ENCODE data around the gene STARD8. TPM values are rescaled to one million over a fixed set of nuclear protein-coding genes. Genes with fewer than 3 reads are reported as not detected.
"Not testable (repeated sequence)": the region's sequence is repeated elsewhere in the genome, so short reads cannot be mapped to it uniquely, and the experiment has no call there.

The STARD8 gene
- total RNA-seq, 1 donor, result 2.0 TPM

DNA sequence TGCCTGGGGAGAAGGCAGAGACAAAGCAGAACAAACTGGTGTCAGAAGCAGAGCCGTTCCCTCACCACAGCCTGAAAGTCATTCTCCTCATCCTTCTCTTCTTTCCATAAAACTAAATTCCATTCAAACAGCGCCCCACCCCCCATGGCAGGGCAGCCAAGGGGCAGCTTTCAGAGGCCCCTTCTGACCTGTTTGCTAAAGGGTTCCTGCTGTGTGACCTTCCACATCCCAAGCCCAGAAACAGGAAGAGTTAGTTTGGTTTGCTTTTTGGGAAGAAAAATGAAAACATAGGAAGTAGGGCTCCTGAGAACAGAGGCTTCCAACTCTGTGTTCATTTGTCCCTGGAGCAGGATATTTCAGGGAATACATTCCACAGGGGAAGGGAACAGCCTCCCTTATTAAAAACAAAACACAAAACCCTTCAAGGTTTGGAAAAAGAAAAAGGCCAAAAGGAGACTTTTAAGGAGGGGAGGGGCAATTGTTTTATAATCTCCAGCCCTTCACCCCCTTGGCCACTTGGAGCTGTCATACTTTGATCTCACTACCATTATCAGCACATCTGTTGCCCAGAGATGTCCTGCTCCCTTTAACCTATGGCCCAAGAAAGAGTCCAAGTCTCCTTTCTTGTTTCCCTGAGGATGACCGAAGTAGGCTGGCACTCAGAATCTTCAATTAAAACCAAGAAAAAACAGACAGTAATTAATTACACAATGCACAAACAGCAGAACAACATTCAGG, 25.3 kb downstream of the STARD8 start:
- Histone ChIP-seq H3K9me3 (ENCODE audit: low read depth, low read length) (no peaks in the 10 kb centered on the region), H3K4me3 (ENCODE audit: low read length) (no peak overlapping the region), H3K4me1 (ENCODE audit: insufficient read depth, low read length) (no peaks in the 10 kb centered on the region), H3K27me3 (ENCODE audit: insufficient read depth, low read length) (no peaks in the 10 kb centered on the region)

DNA sequence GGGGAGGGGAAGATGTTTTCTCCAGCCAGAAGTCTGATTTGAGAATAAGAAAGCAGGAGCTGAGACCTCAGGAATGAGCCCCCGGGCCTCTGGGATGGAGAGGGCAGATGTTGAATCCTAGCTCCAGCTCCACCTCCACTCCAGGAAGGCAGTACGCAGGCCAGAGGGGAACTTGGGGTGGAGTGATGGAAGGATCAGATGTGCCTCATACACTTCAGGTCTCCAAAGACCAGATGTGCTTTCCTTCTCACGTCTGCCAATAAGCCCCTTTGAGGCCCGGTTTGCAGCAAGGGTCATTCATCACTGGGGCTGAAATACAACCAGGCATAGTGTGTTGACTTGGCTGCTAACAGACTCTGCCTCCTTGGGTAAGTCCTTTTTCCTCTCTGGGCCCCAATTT, 28.1 kb downstream of the STARD8 start:
- H3K9me3 ChIP-seq (ENCODE audit: low read depth, low read length), result no peaks in the 10 kb centered on the region
- H3K4me3 ChIP-seq (ENCODE audit: low read length), result no peak overlapping the region
- H3K27me3 ChIP-seq (ENCODE audit: insufficient read depth, low read length), result no peaks in the 10 kb centered on the region
- H3K4me1 ChIP-seq (ENCODE audit: insufficient read depth, low read length), result no peaks in the 10 kb centered on the region

DNA sequence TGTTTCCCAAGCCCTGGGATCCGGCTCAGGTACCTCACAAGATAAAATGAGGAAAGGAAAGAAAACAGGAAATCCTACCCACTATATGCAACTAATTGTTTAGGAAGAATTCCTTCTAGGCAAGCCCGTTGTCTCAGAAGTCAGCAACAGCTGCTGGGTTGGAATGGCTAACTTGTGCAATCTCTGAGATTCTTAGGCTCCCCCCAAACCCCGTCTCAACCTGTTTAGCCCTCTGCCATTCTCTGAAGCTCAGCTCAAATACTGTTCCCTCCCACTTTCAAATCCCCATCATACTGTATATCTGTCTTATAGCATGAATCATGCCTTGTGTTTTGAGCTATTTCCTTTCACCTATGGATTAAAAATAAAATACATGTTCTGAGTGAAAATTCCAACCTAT, 28.9 kb downstream of the STARD8 start:
- Histone ChIP-seq H3K27me3 (ENCODE audit: insufficient read depth, low read length) (no peaks in the 10 kb centered on the region), H3K9me3 (ENCODE audit: low read depth, low read length) (no peaks in the 10 kb centered on the region), H3K4me1 (ENCODE audit: insufficient read depth, low read length) (no peaks in the 10 kb centered on the region), H3K4me3 (ENCODE audit: low read length) (no peak overlapping the region)

DNA sequence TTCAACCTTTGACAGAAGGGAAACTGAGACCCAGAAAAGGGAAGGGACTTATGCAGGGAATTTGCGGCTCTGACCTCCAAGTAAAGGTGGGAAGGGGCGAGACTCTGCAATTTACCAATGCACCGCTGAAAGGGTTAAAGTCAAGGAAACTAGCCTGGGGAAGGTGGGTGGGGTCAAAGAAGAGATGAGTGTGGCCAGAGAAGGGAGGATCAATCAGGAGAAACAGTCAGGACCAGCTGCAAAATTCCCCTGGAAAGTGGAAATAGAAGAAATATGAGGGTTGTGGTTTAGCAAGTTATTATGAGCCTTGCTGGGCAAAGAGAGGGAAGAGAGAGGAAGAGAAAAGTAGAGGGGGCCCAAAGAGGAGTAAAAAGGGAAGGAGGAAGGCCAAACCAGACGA, 30.5 kb downstream of the STARD8 start:
- no peaks in the 10 kb centered on the region for H3K9me3 ChIP-seq (ENCODE audit: low read depth, low read length)
- no peaks in the 10 kb centered on the region for H3K27me3 ChIP-seq (ENCODE audit: insufficient read depth, low read length)
- H3K4me3 ChIP-seq (ENCODE audit: low read length), result no peak overlapping the region
- peaks cover under 1% of the 10 kb centered on the region for H3K4me1 ChIP-seq (ENCODE audit: insufficient read depth, low read length)

DNA sequence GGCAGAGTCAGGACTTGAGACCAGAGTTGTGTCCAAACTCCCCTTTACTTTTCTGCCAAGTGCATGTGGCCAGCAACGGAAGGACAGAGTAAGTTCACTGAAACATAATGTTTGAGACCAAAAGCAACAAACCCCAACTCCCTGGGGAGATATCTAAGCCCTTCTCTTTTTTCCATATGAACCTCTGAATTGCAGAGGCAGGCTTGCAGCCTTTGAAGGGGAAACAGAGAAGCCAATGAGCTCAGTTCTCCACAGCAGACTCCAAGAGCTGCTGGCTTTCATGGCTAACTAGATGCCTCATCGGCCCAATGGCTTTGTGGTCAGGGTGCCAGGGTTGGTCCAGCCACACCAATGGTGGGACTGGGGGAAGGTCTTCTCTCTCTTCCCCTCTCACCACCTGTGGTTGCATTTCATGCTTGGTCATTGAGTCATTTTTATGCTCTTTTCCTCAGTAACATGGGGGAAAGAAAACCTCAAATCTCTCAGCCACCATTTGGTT, 34.0 kb downstream of the STARD8 start:
- no peaks in the 10 kb centered on the region for H3K9me3 ChIP-seq (ENCODE audit: low read depth, low read length)

DNA sequence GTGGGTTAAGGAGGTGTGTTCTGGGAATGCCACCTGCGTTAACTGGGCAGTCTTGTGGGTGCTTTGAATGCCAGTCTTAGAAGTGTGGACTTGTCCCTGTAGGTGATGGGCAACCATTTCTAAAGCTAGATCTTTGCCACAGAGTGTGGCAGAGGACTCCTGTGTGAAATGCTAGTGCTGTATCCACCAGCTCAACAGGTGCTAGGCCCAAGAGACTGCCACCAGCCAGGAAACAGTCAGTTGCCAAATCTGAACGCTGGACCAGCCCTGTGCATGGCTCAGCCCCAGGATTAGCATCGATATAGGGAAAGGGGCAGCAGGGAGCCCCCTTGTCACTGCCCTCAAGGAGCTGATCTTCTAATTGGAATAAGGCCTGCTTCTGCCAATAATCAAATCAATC, 35.3 kb downstream of the STARD8 start:
- H3K4me3 ChIP-seq (ENCODE audit: low read length), result no peak overlapping the region

More for the DNA sequence above, 34.0 kb downstream of the STARD8 start:
- H3K4me1 ChIP-seq (ENCODE audit: insufficient read depth, low read length), result peaks cover 31% of the 10 kb centered on the region
- no peaks in the 10 kb centered on the region for H3K27me3 ChIP-seq (ENCODE audit: insufficient read depth, low read length)
- no peak overlapping the region for H3K4me3 ChIP-seq (ENCODE audit: low read length)

DNA sequence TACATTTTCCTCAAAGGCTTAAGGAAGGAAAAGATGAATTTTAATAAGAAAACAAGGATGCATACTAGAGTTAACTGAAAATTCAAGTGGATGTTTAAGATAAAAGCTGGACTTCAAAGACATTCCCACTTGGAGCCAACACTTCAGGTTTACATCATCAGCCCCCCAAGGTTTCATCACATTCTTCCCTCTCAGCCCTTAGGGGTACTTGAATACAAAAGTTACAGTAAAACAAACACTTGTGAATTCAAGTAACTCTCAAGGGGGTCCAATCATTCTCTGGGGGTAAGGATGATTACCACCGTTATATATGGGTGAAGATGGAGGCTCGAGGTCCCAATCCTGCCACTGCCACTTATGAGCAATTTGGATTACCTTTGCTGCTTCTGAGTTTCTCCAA, 36.1 kb downstream of the STARD8 start:
- Histone ChIP-seq H3K27me3 (ENCODE audit: insufficient read depth, low read length) (no peaks in the 10 kb centered on the region), H3K4me1 (ENCODE audit: insufficient read depth, low read length) (peaks cover 34% of the 10 kb centered on the region), H3K9me3 (ENCODE audit: low read depth, low read length) (no peaks in the 10 kb centered on the region), H3K4me3 (ENCODE audit: low read length) (no peak overlapping the region)

More for the DNA sequence above, 35.3 kb downstream of the STARD8 start:
- no peaks in the 10 kb centered on the region for H3K9me3 ChIP-seq (ENCODE audit: low read depth, low read length)
- H3K27me3 ChIP-seq (ENCODE audit: insufficient read depth, low read length), result no peaks in the 10 kb centered on the region
- H3K4me1 ChIP-seq (ENCODE audit: insufficient read depth, low read length), result peaks cover 34% of the 10 kb centered on the region

DNA sequence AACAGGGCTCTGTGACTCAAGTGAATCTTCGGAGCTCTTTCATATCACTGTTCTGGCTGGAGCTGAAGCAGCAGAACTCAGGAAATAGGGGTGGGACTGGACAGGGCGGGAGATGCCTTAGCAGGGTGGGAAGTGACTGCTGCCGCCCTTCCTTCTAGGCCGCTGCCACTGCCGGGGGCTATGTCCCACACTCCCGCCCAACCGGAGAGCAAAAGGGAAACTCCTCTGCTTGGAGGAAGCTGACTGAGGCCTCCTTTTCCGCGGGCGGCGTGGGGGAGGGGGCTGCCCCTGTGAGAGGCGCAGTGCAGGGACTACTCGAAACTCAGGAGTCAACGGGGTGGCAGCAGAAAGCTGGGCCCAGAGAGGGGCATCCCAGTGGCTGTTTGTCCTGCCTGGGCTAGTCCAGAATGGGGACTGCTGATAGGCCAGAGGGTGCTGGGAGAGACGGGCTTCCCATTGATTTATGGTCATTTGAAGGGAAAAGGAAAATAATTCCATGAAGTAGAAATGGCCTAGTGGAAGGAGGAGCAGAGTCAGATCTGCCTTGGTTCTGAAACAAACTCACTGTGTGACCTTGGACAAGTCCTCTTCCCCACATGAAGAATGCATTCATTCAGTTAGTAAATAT, 36.9 kb downstream of the STARD8 start:
- H3K27me3 ChIP-seq (ENCODE audit: insufficient read depth, low read length), result no peaks in the 10 kb centered on the region
- H3K4me3 ChIP-seq (ENCODE audit: low read length), result no peak overlapping the region
- no peaks in the 10 kb centered on the region for H3K9me3 ChIP-seq (ENCODE audit: low read depth, low read length)
- peaks cover 34% of the 10 kb centered on the region for H3K4me1 ChIP-seq (ENCODE audit: insufficient read depth, low read length)

DNA sequence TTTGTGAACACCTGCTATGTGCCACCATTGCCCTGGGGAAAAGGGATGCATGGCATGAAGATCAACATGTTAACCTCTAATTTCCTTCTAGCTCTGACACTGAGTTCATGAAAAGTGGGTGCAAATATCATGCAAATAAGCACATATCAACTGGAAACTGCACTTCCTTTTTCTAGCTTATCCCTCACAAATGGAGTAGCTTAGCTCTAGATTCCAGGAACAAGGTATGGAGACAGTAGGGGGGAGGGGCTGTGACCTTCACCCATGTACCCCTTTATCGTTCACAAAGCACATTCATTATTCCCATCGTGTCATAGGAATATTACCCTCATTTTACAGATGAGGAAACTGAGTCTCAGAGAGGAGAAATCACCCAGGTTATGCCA, 37.4 kb downstream of the STARD8 start:
- Histone ChIP-seq H3K9me3 (ENCODE audit: low read depth, low read length) (no peaks in the 10 kb centered on the region), H3K27me3 (ENCODE audit: insufficient read depth, low read length) (no peaks in the 10 kb centered on the region), H3K4me1 (ENCODE audit: insufficient read depth, low read length) (peaks cover 34% of the 10 kb centered on the region), H3K4me3 (ENCODE audit: low read length) (no peak overlapping the region)

DNA sequence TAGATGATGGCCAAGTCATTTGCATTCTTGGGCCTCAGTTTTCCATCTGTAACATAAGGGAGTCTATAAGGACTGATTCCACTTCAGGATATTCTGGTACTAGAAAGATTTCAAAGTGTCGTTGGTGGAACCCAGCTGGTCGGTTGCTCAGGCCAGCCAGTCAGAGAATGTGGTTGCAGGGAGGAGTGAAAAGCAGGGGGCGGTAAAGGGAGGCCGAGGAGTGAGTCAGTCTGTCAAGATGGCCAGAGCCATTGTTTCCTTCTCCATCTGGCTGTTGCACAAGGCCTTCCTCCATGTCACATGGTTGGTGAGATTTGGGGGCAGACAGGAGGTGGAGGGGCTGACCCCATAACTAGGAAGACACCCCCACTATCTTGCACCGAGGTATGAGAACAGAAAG, 38.2 kb downstream of the STARD8 start:
- H3K27me3 ChIP-seq (ENCODE audit: insufficient read depth, low read length), result no peaks in the 10 kb centered on the region
- no peak overlapping the region for H3K4me3 ChIP-seq (ENCODE audit: low read length)

DNA sequence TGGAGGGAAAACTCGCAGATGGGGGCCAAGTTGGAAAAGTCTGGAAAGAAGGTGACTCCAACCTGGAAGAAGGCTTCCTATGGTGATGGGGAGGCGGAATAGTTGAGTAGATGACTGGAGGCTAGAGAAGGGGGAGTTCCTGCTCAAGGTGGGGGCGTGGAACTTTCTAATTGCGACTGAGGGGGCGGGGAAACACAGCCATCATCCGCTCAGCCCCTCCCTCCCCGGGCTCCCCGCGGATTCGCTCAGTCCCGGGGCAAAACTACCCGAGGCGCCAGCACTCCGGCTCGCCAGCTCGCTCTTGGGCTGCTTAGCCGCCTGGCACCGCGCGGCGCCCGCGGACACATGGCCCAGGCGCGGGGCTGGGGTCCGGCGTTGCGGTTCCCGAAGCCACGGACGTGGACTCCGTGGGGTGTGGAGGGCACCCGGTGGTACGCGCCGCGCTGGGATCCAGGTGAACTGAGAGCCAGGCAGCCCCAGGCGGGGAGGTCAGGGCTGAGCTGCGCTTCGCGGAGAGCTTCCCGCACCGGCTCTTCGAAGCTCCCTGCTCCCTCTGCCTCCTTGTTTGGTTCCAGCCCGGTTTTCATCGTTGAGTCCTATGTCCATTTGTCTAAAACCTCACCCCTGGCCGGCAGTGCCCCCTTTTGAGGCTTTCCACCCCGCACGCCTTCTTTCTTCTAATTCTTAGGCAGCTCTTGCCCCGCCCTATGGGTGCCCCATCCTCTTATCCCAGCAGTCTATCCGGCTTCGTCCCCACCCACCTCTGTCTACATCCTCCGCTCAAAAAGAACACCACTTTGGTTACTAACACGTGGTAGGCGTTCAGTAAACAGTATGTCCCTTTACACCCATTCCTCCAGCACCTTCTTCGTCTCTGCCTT, 38.9 kb downstream of the STARD8 start:
- Histone ChIP-seq H3K9me3 (ENCODE audit: low read depth, low read length) (no peaks in the 10 kb centered on the region), H3K4me3 (ENCODE audit: low read length) (peak overlapping the region; percentile 10), H3K4me1 (ENCODE audit: insufficient read depth, low read length) (peaks cover 34% of the 10 kb centered on the region), H3K27me3 (ENCODE audit: insufficient read depth, low read length) (no peaks in the 10 kb centered on the region)

More for the DNA sequence above, 38.2 kb downstream of the STARD8 start:
- peaks cover 34% of the 10 kb centered on the region for H3K4me1 ChIP-seq (ENCODE audit: insufficient read depth, low read length)
- H3K9me3 ChIP-seq (ENCODE audit: low read depth, low read length), result no peaks in the 10 kb centered on the region

DNA sequence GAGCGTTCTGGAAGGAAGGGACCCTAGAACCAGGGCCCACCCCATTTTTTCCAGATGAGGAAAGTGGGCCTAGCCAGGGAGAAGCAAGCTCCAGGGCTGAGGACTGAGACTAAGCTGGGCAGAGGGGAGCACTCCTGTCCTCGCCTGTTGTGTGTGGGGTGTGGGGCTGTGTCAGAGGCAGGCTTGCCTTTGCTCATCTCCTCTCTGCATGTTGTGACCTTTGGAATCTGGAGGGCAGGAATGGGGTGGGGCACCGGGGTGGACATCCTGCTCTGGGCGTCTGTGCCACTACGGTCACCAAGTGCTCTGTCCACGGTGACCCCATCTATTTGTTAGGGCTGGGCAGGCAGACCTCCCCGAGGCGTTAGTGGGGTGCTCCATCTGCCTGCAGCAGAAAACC, 41.5 kb downstream of the STARD8 start:
- not testable (repeated sequence) for H3K4me3 ChIP-seq (ENCODE audit: low read length); H3K27me3 ChIP-seq (ENCODE audit: insufficient read depth, low read length); H3K9me3 ChIP-seq (ENCODE audit: low read depth, low read length)
- peaks cover 31% of the 10 kb centered on the region for H3K4me1 ChIP-seq (ENCODE audit: insufficient read depth, low read length)

DNA sequence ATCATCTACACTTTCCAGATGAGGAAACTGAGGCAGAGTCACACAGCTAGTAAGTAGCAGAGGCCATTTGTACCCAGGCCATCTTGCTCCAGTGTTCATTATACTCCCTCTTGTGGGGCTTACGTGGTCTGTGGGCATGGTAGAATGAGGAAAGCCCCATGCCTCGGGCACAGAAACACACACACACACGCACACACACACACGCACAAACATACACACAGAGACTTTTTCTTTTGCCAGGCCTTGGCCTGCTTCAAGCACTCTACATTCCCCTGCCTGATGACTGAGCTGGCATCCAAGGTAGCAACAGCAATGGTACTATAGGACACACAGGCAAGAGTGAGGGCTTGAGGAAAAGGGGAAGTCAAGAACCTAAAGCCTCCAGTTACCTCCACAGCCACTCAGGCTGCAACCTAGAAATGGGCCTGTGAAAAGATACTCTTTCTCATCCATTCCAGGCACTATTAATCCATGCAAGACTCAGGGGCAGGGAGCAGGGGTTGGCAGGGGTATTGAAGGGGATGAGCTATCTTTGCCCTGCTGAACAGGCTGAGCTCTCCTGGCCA, 43.6 kb downstream of the STARD8 start:
- H3K4me3 ChIP-seq (ENCODE audit: low read length), result no peak overlapping the region
- no peaks in the 10 kb centered on the region for H3K27me3 ChIP-seq (ENCODE audit: insufficient read depth, low read length)
- no peaks in the 10 kb centered on the region for H3K9me3 ChIP-seq (ENCODE audit: low read depth, low read length)

DNA sequence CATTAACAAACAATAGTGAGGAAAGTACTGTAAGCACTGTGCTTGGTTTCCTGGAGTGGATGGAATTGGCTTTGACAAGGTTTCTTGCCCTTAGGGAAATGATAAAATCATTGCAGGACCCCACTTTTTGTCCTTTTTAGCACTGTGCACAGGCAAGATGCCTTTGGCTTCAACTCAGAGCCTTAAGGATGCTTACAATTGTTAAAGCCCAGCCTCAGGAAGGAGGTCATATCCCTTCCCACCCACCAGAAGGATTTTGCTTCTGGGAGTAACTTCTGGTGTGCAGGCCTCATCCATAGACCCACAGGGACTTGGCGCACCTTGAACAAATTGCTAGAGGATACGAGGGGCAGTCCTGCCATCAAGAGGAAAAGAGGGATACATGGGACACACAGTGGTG, 44.5 kb downstream of the STARD8 start:
- Histone ChIP-seq H3K9me3 (ENCODE audit: low read depth, low read length) (no peaks in the 10 kb centered on the region), H3K27me3 (ENCODE audit: insufficient read depth, low read length) (no peaks in the 10 kb centered on the region), H3K4me1 (ENCODE audit: insufficient read depth, low read length) (peaks cover 33% of the 10 kb centered on the region), H3K4me3 (ENCODE audit: low read length) (no peak overlapping the region)

More for the DNA sequence above, 43.6 kb downstream of the STARD8 start:
- peaks cover 29% of the 10 kb centered on the region for H3K4me1 ChIP-seq (ENCODE audit: insufficient read depth, low read length)

DNA sequence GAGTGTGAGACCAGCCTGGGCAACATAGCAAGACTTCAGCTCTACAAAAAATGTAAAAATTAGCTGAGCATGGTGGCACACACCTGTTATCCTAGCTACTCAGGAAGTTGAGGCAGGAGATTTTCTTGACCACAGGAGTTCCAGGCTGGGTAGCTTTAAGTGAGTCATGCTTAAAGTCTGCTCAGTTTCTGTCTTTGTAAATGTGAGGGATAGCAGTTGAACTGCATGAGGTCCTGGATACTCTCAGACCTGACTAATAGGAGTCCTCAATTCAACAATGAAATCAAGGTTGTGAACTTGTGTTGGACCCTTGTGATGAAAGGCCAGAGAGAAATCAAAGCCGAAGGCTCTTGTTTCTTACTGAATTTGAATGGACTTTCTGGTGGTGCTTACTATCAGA, 45.2 kb downstream of the STARD8 start:
- Histone ChIP-seq H3K4me3 (ENCODE audit: low read length) (no peak overlapping the region), H3K9me3 (ENCODE audit: low read depth, low read length) (no peaks in the 10 kb centered on the region)

More for the DNA sequence above, 45.2 kb downstream of the STARD8 start:
- H3K4me1 ChIP-seq (ENCODE audit: insufficient read depth, low read length), result peaks cover 41% of the 10 kb centered on the region
- H3K27me3 ChIP-seq (ENCODE audit: insufficient read depth, low read length), result no peaks in the 10 kb centered on the region
